ENCODE results near the gene NRDC.

GRCh38 chr1:51870603-51871350 lies 7.8 kb downstream of the NRDC start:
- TF ChIP-seq CTCF (IDR thresholded peaks at IDR 0.05; ENCODE audit: low read depth, low read length, poor library complexity, severe bottlenecking) (no peak), EZH2phosphoT487 (IDR thresholded peaks at IDR 0.05; ENCODE audit: borderline replicate concordance, low read length) (no peak)

Measured in DOHH2 (cell line).